GM12878 (cell line): ENCODE measurements around the gene CRYL1. TPM values are rescaled to one million over a fixed set of nuclear protein-coding genes. Genes with fewer than 3 reads are reported as not detected.

Source experiments
- ATAC-seq: fragments of 200-7000 bp; cut with Tn5 transposase; 3 replicates; pipeline ENCODE4 v1.9.1; 2020; ENCODE audit warnings: mild to moderate bottlenecking, moderate library complexity
- BruUV-seq: library from RNA; stranded (reverse); fragments of 400-500 nt; replicated peaks from 2 replicates; lab custom pipeline; 2021; lab: Mats Ljungman, UMichigan
- CTCF ChIA-PET: fragments of 300-600 bp; sonication (Branson Sonifier 250); formaldehyde crosslinking; extraction: SDS; loops from one replicate; lab custom pipeline; 2021; ENCODE audit warnings: inconsistent platforms; lab: Yijun Ruan, JAX
- POLR2A ChIA-PET: fragments of 350-600 bp; formaldehyde crosslinking; extraction: SDS; loops from one replicate; lab custom pipeline; 2021; ENCODE audit warnings: inconsistent platforms; lab: Charles Lee
- RAD21 ChIA-PET: fragments of 300-600 bp; sonication (Branson Sonifier 250); formaldehyde crosslinking; loops from one replicate; lab custom pipeline; 2023; ENCODE audit warnings: antibody characterized with exemption; ENCODE audit not compliant: unreplicated experiment; lab: Charles Lee
- SMC1A ChIA-PET: fragments of 300-600 bp; sonication (Branson Sonifier 250); formaldehyde crosslinking; loops from one replicate; lab custom pipeline; 2023; ENCODE audit not compliant: unreplicated experiment, uncharacterized antibody; lab: Charles Lee
- DNase-seq: peaks from one replicate; pipeline ENCODE4 v3.0.0-alpha.2; 2011; ENCODE audit warnings: low read depth, low spot score
- FAIRE-seq: peaks from 3 replicates; lab custom pipeline; 2011; peaks lifted over from hg19 to GRCh38; lab: Jason Lieb, UNC
- H2AFZ ChIP-seq: 2 replicates; pipeline ENCODE4 v1.6.0; 2011; ENCODE audit warnings: low read depth, low read length, control low read depth; ENCODE audit not compliant: control insufficient read depth
- H3K27ac ChIP-seq: 2 replicates; pipeline ENCODE4 v1.5.1; 2011; ENCODE audit warnings: control low read depth; ENCODE audit not compliant: control insufficient read depth, insufficient read depth
- H3K27me3 ChIP-seq, 2 experiments: replicated peaks in 1 of 2; 2 replicates each; pipeline versions ENCODE4 v1.6.0 to v1.6.1; 2011; ENCODE audit warnings: low read length in 1 of 2; ENCODE audit not compliant: control insufficient read depth in 2 of 2, insufficient read depth in 2 of 2
- H3K36me3 ChIP-seq, 2 experiments: 2 replicates each; pipeline ENCODE4 v1.5.1; 2011; ENCODE audit warnings: low read length in 1 of 2; ENCODE audit not compliant: control insufficient read depth in 2 of 2, insufficient read depth in 2 of 2
- H3K4me1 ChIP-seq: 2 replicates; pipeline ENCODE4 v1.6.1; 2011; ENCODE audit warnings: mild to moderate bottlenecking, low read length, moderate library complexity, mixed read lengths; ENCODE audit not compliant: control insufficient read depth, insufficient read depth
- H3K4me2 ChIP-seq: 2 replicates; pipeline ENCODE4 v1.6.0; 2011; ENCODE audit warnings: control low read depth; ENCODE audit not compliant: control insufficient read depth, insufficient read depth
- H3K4me3 ChIP-seq: fragments of 200-600 bp; sonication (generic); 2 replicates; pipeline ENCODE4 v1.5.1; 2016
- H3K79me2 ChIP-seq: 2 replicates; pipeline ENCODE4 v1.6.0; 2011; ENCODE audit warnings: low read length; ENCODE audit not compliant: control insufficient read depth, insufficient read depth
- H3K9ac ChIP-seq: 2 replicates; pipeline ENCODE4 v1.8.0; 2011; ENCODE audit warnings: low read length, control low read depth, mixed read lengths; ENCODE audit not compliant: control insufficient read depth, insufficient read depth
- H3K9me3 ChIP-seq: replicated peaks from 3 replicates; pipeline ENCODE4 v1.5.1; 2011; ENCODE audit warnings: mild to moderate bottlenecking, low read length; ENCODE audit not compliant: control insufficient read depth, insufficient read depth
- H4K20me1 ChIP-seq: 2 replicates; pipeline ENCODE4 v1.6.0; 2011; ENCODE audit not compliant: control insufficient read depth, insufficient read depth
- CBX3 ChIP-seq: fragments of 200-600 bp; sonication (generic); IDR thresholded peaks from 2 replicates; pipeline ENCODE4 v1.6.1; 2016; ENCODE audit warnings: low read depth, borderline replicate concordance
- CHD1 ChIP-seq: IDR thresholded peaks from 2 replicates; pipeline ENCODE4 v1.6.1; 2012; ENCODE audit warnings: low read depth, low read length, improper control_type of control experiment
- EP300 ChIP-seq, 2 experiments: fragments of 150-350 bp in 1 of 2; IDR thresholded peaks; 2 replicates each; pipeline ENCODE4 v1.6.1; 2011 to 2012; ENCODE audit warnings: low read depth in 2 of 2, low read length in 2 of 2, borderline replicate concordance in 1 of 2, improper control_type of control experiment in 1 of 2, inconsistent platforms in 1 of 2; ENCODE audit not compliant: control insufficient read depth in 1 of 2
- FOS ChIP-seq: IDR thresholded peaks from 3 replicates; pipeline ENCODE4 v1.6.1; 2011; ENCODE audit warnings: borderline replicate concordance; ENCODE audit not compliant: insufficient read length; ENCODE audit errors: extremely low read depth
- MYC ChIP-seq: IDR thresholded peaks from 2 replicates; pipeline ENCODE4 v1.6.1; 2011; ENCODE audit warnings: mild to moderate bottlenecking, low read length, moderate library complexity, inconsistent platforms; ENCODE audit not compliant: insufficient read depth, insufficient replicate concordance, insufficient read length, severe bottlenecking
- NR2F1 ChIP-seq: fragments of 450-650 bp; conservative IDR thresholded peaks from 2 replicates; pipeline ENCODE4 v1.6.1; 2017; ENCODE audit warnings: mild to moderate bottlenecking
- RCOR1 ChIP-seq: conservative IDR thresholded peaks from 2 replicates; pipeline ENCODE4 v1.6.1; 2012; ENCODE audit warnings: low read depth, low read length, improper control_type of control experiment
- RFX5 ChIP-seq: IDR thresholded peaks from 2 replicates; pipeline ENCODE4 v1.6.1; 2011; ENCODE audit warnings: low read depth, low read length, improper control_type of control experiment
- SPI1 ChIP-seq: IDR thresholded peaks from 2 replicates; pipeline ENCODE4 v1.6.1; 2011; ENCODE audit warnings: low read depth, mild to moderate bottlenecking, low read length, moderate library complexity, borderline replicate concordance; ENCODE audit not compliant: insufficient read depth
- ZBED1 ChIP-seq: IDR thresholded peaks from 2 replicates; pipeline ENCODE4 v1.6.1; 2016; ENCODE audit warnings: borderline replicate concordance
- ZNF274 ChIP-seq: IDR thresholded peaks from one replicate; pipeline ENCODE4 v1.8.0; 2011; ENCODE audit not compliant: insufficient read length, insufficient read depth
- in situ Hi-C: fragments of 300-500 bp; cut with MboI; formaldehyde crosslinking; loops from 9 replicates; pipeline ENCODE4 v1.14.3; 2018; ENCODE audit warnings: mixed read lengths
- intact Hi-C: fragments of 100-400 bp; cut with micrococcal nuclease; formaldehyde crosslinking; loops from one replicate; pipeline ENCODE4 v1.14.2; 2022; ENCODE audit not compliant: unreplicated experiment
- polyA plus RNA-seq, 11 experiments: library from polyadenylated mRNA; depleted of rRNA in 4 of 11; unstranded in 6 of 11; stranded (reverse) in 5 of 11; fragments of >200 nt; fragmentation: Nextera tagmentation in 4 of 11; fragmentation: Illumina TruSeq in 1 of 11; extraction: Ambion mirVana in 4 of 11; extraction: Trizol in 1 of 11; gene quantifications; 1 replicate in 1 of 11; 2 replicates in 10 of 11; pipeline versions ENCODE4 v1.2.1 to v1.2.3, GENCODE V29; 2011 to 2016; ENCODE audit warnings: inconsistent platforms in 2 of 11, missing spikeins in 2 of 11, low read depth in 1 of 11
- total RNA-seq, 4 experiments: library from RNA; depleted of rRNA in 3 of 4; stranded (reverse); fragments of >200 nt in 3 of 4; fragmentation: Illumina TruSeq in 1 of 4; extraction: Trizol in 1 of 4; gene quantifications; 2 replicates each; pipeline versions ENCODE4 v1.2.1 to v1.2.3, GENCODE V29; 2013 to 2021
- TF ChIP-seq, protein P1 (sequence below): IDR thresholded peaks from 2 replicates; pipeline ENCODE4 v1.6.1; 2011; ENCODE audit warnings: borderline replicate concordance, low read depth, mild to moderate bottlenecking, moderate library complexity, mixed read lengths, low read length; ENCODE audit not compliant: insufficient read depth; ENCODE audit errors: extremely low read length
- TF ChIP-seq, protein P2 (sequence below): fragments of 450-650 bp; IDR thresholded peaks from 2 replicates; pipeline ENCODE4 v1.6.1; 2017; ENCODE audit warnings: mild to moderate bottlenecking, moderate library complexity

The CRYL1 gene
- total and polyA plus RNA-seq, 10 of the 15 experiments (the other 5 are each of a cell fraction or from before 2014, with no cell fraction given) = 5.5 to 36.7 (median 12.2) TPM

DNA sequence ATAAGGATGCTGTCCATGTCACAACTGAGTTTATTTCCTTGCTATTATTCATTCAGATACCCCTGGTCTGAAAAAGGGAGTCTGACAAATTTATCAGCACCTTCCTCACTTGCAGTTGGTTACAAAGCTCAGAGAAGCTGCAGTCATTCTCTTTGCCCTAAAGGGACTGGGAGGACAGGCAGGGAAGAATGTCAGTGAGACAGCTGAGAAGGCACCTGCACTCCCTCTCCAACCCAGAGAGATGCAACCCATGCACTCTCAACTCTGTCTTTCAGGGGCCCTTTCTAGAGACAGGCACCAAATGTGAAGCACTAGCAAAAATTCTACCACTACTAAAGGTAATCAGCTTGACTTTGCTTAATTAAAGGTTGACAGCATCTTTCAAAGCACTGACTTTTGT is 83.3 kb downstream of the CRYL1 start:
- TF ChIP-seq SPI1 = no peak
- TF ChIP-seq CHD1 = no peak
- no peak for TF ChIP-seq ZBED1
- no peak for TF ChIP-seq ZNF274
- TF ChIP-seq MYC = no peak
- TF ChIP-seq, protein P1, sequence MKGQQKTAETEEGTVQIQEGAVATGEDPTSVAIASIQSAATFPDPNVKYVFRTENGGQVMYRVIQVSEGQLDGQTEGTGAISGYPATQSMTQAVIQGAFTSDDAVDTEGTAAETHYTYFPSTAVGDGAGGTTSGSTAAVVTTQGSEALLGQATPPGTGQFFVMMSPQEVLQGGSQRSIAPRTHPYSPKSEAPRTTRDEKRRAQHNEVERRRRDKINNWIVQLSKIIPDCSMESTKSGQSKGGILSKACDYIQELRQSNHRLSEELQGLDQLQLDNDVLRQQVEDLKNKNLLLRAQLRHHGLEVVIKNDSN = no peak
- no peak for TF ChIP-seq EP300 (IDR thresholded peaks at IDR 0.05; ENCODE audit: borderline replicate concordance in 1 of 2, control insufficient read depth in 1 of 2, low read depth in 2 of 2, low read length in 2 of 2)
- TF ChIP-seq, protein P2, sequence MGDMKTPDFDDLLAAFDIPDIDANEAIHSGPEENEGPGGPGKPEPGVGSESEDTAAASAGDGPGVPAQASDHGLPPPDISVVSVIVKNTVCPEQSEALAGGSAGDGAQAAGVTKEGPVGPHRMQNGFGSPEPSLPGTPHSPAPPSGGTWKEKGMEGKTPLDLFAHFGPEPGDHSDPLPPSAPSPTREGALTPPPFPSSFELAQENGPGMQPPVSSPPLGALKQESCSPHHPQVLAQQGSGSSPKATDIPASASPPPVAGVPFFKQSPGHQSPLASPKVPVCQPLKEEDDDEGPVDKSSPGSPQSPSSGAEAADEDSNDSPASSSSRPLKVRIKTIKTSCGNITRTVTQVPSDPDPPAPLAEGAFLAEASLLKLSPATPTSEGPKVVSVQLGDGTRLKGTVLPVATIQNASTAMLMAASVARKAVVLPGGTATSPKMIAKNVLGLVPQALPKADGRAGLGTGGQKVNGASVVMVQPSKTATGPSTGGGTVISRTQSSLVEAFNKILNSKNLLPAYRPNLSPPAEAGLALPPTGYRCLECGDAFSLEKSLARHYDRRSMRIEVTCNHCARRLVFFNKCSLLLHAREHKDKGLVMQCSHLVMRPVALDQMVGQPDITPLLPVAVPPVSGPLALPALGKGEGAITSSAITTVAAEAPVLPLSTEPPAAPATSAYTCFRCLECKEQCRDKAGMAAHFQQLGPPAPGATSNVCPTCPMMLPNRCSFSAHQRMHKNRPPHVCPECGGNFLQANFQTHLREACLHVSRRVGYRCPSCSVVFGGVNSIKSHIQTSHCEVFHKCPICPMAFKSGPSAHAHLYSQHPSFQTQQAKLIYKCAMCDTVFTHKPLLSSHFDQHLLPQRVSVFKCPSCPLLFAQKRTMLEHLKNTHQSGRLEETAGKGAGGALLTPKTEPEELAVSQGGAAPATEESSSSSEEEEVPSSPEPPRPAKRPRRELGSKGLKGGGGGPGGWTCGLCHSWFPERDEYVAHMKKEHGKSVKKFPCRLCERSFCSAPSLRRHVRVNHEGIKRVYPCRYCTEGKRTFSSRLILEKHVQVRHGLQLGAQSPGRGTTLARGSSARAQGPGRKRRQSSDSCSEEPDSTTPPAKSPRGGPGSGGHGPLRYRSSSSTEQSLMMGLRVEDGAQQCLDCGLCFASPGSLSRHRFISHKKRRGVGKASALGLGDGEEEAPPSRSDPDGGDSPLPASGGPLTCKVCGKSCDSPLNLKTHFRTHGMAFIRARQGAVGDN = no peak
- no peak for TF ChIP-seq NR2F1
- no peak for TF ChIP-seq FOS
- TF ChIP-seq CBX3 = no peak
- TF ChIP-seq RFX5 = no peak
- no peak for TF ChIP-seq RCOR1
- Histone ChIP-seq H3K4me3 (no peak overlapping the region), H3K79me2 (no peaks in the 10 kb centered on the region), H3K4me2 (no peak overlapping the region), H4K20me1 (no peaks in the 10 kb centered on the region), H3K27me3 (no peaks in the 10 kb centered on the region), H3K4me1 (peaks cover 8% of the 10 kb centered on the region; the same call in 1 of the 2 replicates), H3K27ac (no peak overlapping the region), H3K36me3 (no peaks in the 10 kb centered on the region), H3K9me3 (peaks cover 2% of the 10 kb centered on the region; the same call in 2 of the 3 replicates), H3K9ac (no peak overlapping the region; the same call in 1 of the 2 replicates), H2AFZ (no peak overlapping the region)
- ATAC-seq = peak; percentile 46
- DNase-seq = no peak
- ChIA-PET RAD21 (no interaction called here), SMC1A (interaction anchor here (1.0 kb wide), 1 partner anchor 14 kb away, joined by 3 read pairs; no protein-coding TSS in a partner anchor), CTCF (interaction anchor here (0.6 kb wide), 2 partner anchors 19 to 128 kb away, joined by 3 read pairs; no protein-coding TSS in a partner anchor), POLR2A (interaction anchor here (1.1 kb wide), 1 partner anchor 30 kb away, joined by 3 read pairs; no protein-coding TSS in a partner anchor)
- no peak for FAIRE-seq
- intact Hi-C loops = no loop called here
- in situ Hi-C loops = no loop called here
- no TSS peak for BruUV-seq
